GM23338 (cell line): ENCODE data around the gene PIR. TPM values are rescaled to one million over a fixed set of nuclear protein-coding genes. Genes with fewer than 3 reads are reported as not detected.

Experiments used
- ATAC-seq: fragments of 200-7000 bp; cut with Tn5 transposase; 3 replicates; pipeline ENCODE4 v1.9.1; 2020
- DNase-seq: peaks from one replicate; pipeline ENCODE4 v3.0.0-alpha.2; 2015; ENCODE audit warnings: low spot score
- H2AFZ ChIP-seq: fragments of 200-600 bp; sonication (generic); 2 replicates; pipeline ENCODE4 v1.8.0; 2016; ENCODE audit warnings: antibody characterized with exemption, mild to moderate bottlenecking, moderate library complexity
- H3F3A ChIP-seq: fragments of 200-600 bp; sonication (generic); replicated peaks from 2 replicates; pipeline ENCODE4 v1.8.0; 2017; ENCODE audit warnings: antibody characterized with exemption, mixed run types, low read depth
- H3K27ac ChIP-seq: fragments of 200-600 bp; sonication (generic); 2 replicates; pipeline ENCODE4 v1.6.1; 2016; ENCODE audit warnings: low read depth
- H3K27me3 ChIP-seq: fragments of 200-600 bp; sonication (generic); 2 replicates; pipeline ENCODE4 v1.8.0; 2016; ENCODE audit warnings: mild to moderate bottlenecking, mixed run types, moderate library complexity; ENCODE audit not compliant: insufficient read depth
- H3K36me3 ChIP-seq: fragments of 200-600 bp; sonication (generic); 2 replicates; pipeline ENCODE4 v1.8.0; 2016; ENCODE audit warnings: mild to moderate bottlenecking; ENCODE audit not compliant: insufficient read depth
- H3K4me1 ChIP-seq: fragments of 200-600 bp; sonication (generic); 2 replicates; pipeline ENCODE4 v1.8.0; 2016; ENCODE audit warnings: mild to moderate bottlenecking, moderate library complexity; ENCODE audit not compliant: insufficient read depth
- H3K4me2 ChIP-seq: fragments of 200-600 bp; sonication (generic); 2 replicates; pipeline ENCODE4 v1.7.1; 2017; ENCODE audit warnings: mixed run types
- H3K4me3 ChIP-seq: fragments of 200-600 bp; sonication (generic); 2 replicates; pipeline ENCODE4 v1.6.1; 2016; ENCODE audit warnings: mixed run types
- H3K79me2 ChIP-seq: fragments of 200-600 bp; sonication (generic); replicated peaks from 2 replicates; pipeline ENCODE4 v1.8.0; 2017; ENCODE audit warnings: mild to moderate bottlenecking; ENCODE audit not compliant: insufficient read depth
- H3K9me2 ChIP-seq: fragments of 200-600 bp; sonication (generic); 2 replicates; pipeline ENCODE4 v1.8.0; 2017; ENCODE audit not compliant: insufficient read depth
- H4K20me1 ChIP-seq: fragments of 200-600 bp; sonication (generic); replicated peaks from 2 replicates; pipeline ENCODE4 v1.8.0; 2017; ENCODE audit warnings: mild to moderate bottlenecking; ENCODE audit not compliant: insufficient read depth
- H3K27ac Mint-ChIP-seq: 2 replicates; pipeline ENCODE4 v1.8.0; 2020; ENCODE audit warnings: inconsistent platforms, mild to moderate bottlenecking, moderate library complexity, mixed read lengths
- H3K27me3 Mint-ChIP-seq: 3 replicates; pipeline ENCODE4 v1.8.0; 2022; ENCODE audit warnings: low read depth, mild to moderate bottlenecking, moderate library complexity, mixed read lengths, inconsistent platforms; ENCODE audit not compliant: insufficient read depth, poor library complexity
- H3K36me3 Mint-ChIP-seq: 3 replicates; pipeline ENCODE4 v1.8.0; 2021; ENCODE audit warnings: low read depth, mild to moderate bottlenecking, inconsistent platforms, moderate library complexity, mixed read lengths
- H3K4me1 Mint-ChIP-seq: 3 replicates; pipeline ENCODE4 v1.8.0; 2020; ENCODE audit warnings: mild to moderate bottlenecking, inconsistent platforms, mixed read lengths
- H3K4me3 Mint-ChIP-seq: 3 replicates; pipeline ENCODE4 v1.8.0; 2021; ENCODE audit warnings: moderate library complexity, mild to moderate bottlenecking, inconsistent platforms, mixed read lengths
- H3K9me3 Mint-ChIP-seq: 3 replicates; pipeline ENCODE4 v1.8.0; 2020; ENCODE audit warnings: moderate library complexity, mild to moderate bottlenecking, inconsistent platforms, mixed read lengths
- CREB1 ChIP-seq: fragments of 250-450 bp; sonication (Bioruptor Pico); IDR thresholded peaks from 2 replicates; pipeline ENCODE4 v1.5.0; 2020; ENCODE audit warnings: low read depth, mild to moderate bottlenecking, moderate library complexity
- EZH2 ChIP-seq: fragments of 200-600 bp; sonication (generic); IDR thresholded peaks from one replicate; pipeline ENCODE4 v1.8.0; 2017; ENCODE audit warnings: antibody characterized with exemption, mild to moderate bottlenecking, low read depth; ENCODE audit not compliant: unreplicated experiment
- EZH2phosphoT487 ChIP-seq: fragments of 200-600 bp; sonication (generic); IDR thresholded peaks from one replicate; pipeline ENCODE4 v1.8.1; 2018; ENCODE audit warnings: antibody characterized with exemption; ENCODE audit not compliant: unreplicated experiment
- JUNB ChIP-seq: IDR thresholded peaks from one replicate; pipeline ENCODE4 v1.6.1; 2016; ENCODE audit warnings: antibody characterized with exemption; ENCODE audit not compliant: unreplicated experiment
- NANOG ChIP-seq: IDR thresholded peaks from 2 replicates; pipeline ENCODE4 v1.6.1; 2016; ENCODE audit warnings: antibody characterized with exemption, borderline replicate concordance
- POLR2AphosphoS5 ChIP-seq: IDR thresholded peaks from 2 replicates; pipeline ENCODE4 v1.6.1; 2016; ENCODE audit warnings: antibody characterized with exemption, low read depth
- REST ChIP-seq: IDR thresholded peaks from one replicate; pipeline ENCODE4 v1.6.1; 2018; ENCODE audit warnings: antibody characterized with exemption; ENCODE audit not compliant: unreplicated experiment
- ZNF114 ChIP-seq: fragments of 250-450 bp; sonication (Bioruptor Pico); IDR thresholded peaks from 2 replicates; pipeline ENCODE4 v1.5.0; 2020; ENCODE audit warnings: mild to moderate bottlenecking, moderate library complexity
- ZNF331 ChIP-seq: fragments of 250-450 bp; sonication (Bioruptor Pico); IDR thresholded peaks from 2 replicates; pipeline ENCODE4 v1.5.0; 2020; ENCODE audit warnings: low read depth, mild to moderate bottlenecking, moderate library complexity
- ZNF462 ChIP-seq: fragments of 250-450 bp; sonication (Bioruptor Pico); IDR thresholded peaks from 2 replicates; pipeline ENCODE4 v1.5.0; 2020; ENCODE audit warnings: mild to moderate bottlenecking, moderate library complexity
- polyA plus RNA-seq: library from polyadenylated mRNA; unstranded; fragments of >200 nt; fragmentation: Nextera tagmentation; extraction: Ambion mirVana; gene quantifications from 2 replicates; pipeline ENCODE4 v1.2.1, GENCODE V29; 2016
- total RNA-seq: library from RNA; depleted of rRNA; stranded (reverse); fragments of >200 nt; shearing (Covaris generic); gene quantifications from 2 replicates; pipeline ENCODE4 v1.2.3, GENCODE V29; 2014

The PIR gene
- total and polyA plus RNA-seq, 2 experiments from 2014 or later = 13.1 to 25.2 TPM

GRCh38 chrX:15373976-15374375 lies 119.2 kb downstream of the PIR start:
- no peaks in the 10 kb centered on the region for H3K9me3 Mint-ChIP-seq
- H4K20me1 ChIP-seq = no peaks in the 10 kb centered on the region
- H3K4me1 ChIP-seq = no peaks in the 10 kb centered on the region
- H3K27ac Mint-ChIP-seq = no peak overlapping the region
- no peaks in the 10 kb centered on the region for H3K36me3 ChIP-seq
- H3K27ac ChIP-seq = no peak overlapping the region
- H3K27me3 Mint-ChIP-seq = peaks cover 2% of the 10 kb centered on the region
- peaks cover 3% of the 10 kb centered on the region; the same call in 1 of the 3 replicates for H3K36me3 Mint-ChIP-seq
- no peak overlapping the region for H2AFZ ChIP-seq
- no peak overlapping the region for H3K4me3 Mint-ChIP-seq
- TF ChIP-seq CREB1 (no peak), JUNB (no peak), NANOG (no peak), EZH2phosphoT487 (no peak)
- no peak for DNase-seq
- no peak overlapping the region for H3K4me2 ChIP-seq
- H3K4me3 ChIP-seq = no peak overlapping the region
- H3F3A ChIP-seq = no peaks in the 10 kb centered on the region
- H3K4me1 Mint-ChIP-seq = peaks cover 19% of the 10 kb centered on the region
- H3K79me2 ChIP-seq = no peaks in the 10 kb centered on the region
- no peaks in the 10 kb centered on the region for H3K9me2 ChIP-seq
- ATAC-seq = no peak
- no peaks in the 10 kb centered on the region for H3K27me3 ChIP-seq

GRCh38 chrX:15366506-15367352 lies 126.4 kb downstream of the PIR start:
- Mint-ChIP-seq H3K4me3 (no peak overlapping the region), H3K9me3 (no peaks in the 10 kb centered on the region), H3K27ac (no peak overlapping the region), H3K27me3 (peaks cover 4% of the 10 kb centered on the region), H3K4me1 (peaks cover 6% of the 10 kb centered on the region; the same call in 2 of the 3 replicates), H3K36me3 (no peaks in the 10 kb centered on the region)
- H3K4me3 ChIP-seq = no peak overlapping the region
- no peaks in the 10 kb centered on the region for H3K27me3 ChIP-seq
- no peaks in the 10 kb centered on the region for H3F3A ChIP-seq
- no peaks in the 10 kb centered on the region for H3K9me2 ChIP-seq
- no peaks in the 10 kb centered on the region for H4K20me1 ChIP-seq
- DNase-seq = no peak
- H2AFZ ChIP-seq = no peak overlapping the region
- no peaks in the 10 kb centered on the region for H3K4me1 ChIP-seq
- H3K27ac ChIP-seq = no peak overlapping the region
- H3K36me3 ChIP-seq = no peaks in the 10 kb centered on the region
- no peaks in the 10 kb centered on the region for H3K79me2 ChIP-seq
- H3K4me2 ChIP-seq = no peak overlapping the region
- no peak for ATAC-seq
- TF ChIP-seq POLR2AphosphoS5 (no peak), EZH2 (no peak), EZH2phosphoT487 (no peak), CREB1 (no peak), ZNF114 (no peak), ZNF331 (CRISPR knock-in tag) (no peak), NANOG (no peak), ZNF462 (CRISPR knock-in tag) (no peak), REST (no peak), JUNB (no peak)
